ENCODE measurements around the gene SND1.
"Not testable (repeated sequence)": the region's sequence is repeated elsewhere in the genome, so short reads cannot be mapped to it uniquely, and the experiment has no call there.

The SND1 gene

GRCh38 chr7:127899411-127899810 lies 247.4 kb downstream of the SND1 start:
- Histone ChIP-seq H3K27me3 (ENCODE audit: insufficient read depth, low read length) (no peaks in the 10 kb centered on the region), H3K36me3 (ENCODE audit: insufficient read depth, low read length) (no peaks in the 10 kb centered on the region), H3K4me3 (ENCODE audit: low read length) (no peak overlapping the region), H2AFZ (ENCODE audit: low read depth, low read length) (no peak overlapping the region), H3K4me1 (ENCODE audit: insufficient read depth, low read length) (peaks cover 13% of the 10 kb centered on the region), H3K9me3 (ENCODE audit: low read length) (no peaks in the 10 kb centered on the region)

DNA sequence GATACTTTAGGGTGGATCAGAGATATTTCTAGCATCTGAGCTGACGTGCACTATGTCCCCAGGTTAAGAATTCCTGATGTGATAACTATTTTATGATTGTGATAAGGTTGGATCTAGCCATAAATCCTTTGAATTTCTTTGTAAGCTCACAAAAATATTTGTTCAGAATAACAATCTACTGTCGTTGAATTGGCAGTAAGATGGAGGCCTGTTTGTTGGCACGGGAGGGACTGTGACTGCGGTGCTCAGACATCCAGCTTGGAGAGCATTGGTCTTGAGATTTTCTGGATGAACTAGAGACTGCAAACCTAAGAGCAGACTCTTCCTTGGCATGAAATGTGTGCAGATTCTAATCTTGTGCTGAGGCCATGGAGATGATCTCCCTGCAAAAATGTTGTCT lies 248.1 kb downstream of the SND1 start:
- peaks cover 13% of the 10 kb centered on the region for H3K4me1 ChIP-seq (ENCODE audit: insufficient read depth, low read length)
- no peaks in the 10 kb centered on the region for H3K9me3 ChIP-seq (ENCODE audit: low read length)
- H3K27me3 ChIP-seq (ENCODE audit: insufficient read depth, low read length) = no peaks in the 10 kb centered on the region
- no peak overlapping the region for H2AFZ ChIP-seq (ENCODE audit: low read depth, low read length)
- H3K4me3 ChIP-seq (ENCODE audit: low read length) = no peak overlapping the region
- H3K36me3 ChIP-seq (ENCODE audit: insufficient read depth, low read length) = no peaks in the 10 kb centered on the region

DNA sequence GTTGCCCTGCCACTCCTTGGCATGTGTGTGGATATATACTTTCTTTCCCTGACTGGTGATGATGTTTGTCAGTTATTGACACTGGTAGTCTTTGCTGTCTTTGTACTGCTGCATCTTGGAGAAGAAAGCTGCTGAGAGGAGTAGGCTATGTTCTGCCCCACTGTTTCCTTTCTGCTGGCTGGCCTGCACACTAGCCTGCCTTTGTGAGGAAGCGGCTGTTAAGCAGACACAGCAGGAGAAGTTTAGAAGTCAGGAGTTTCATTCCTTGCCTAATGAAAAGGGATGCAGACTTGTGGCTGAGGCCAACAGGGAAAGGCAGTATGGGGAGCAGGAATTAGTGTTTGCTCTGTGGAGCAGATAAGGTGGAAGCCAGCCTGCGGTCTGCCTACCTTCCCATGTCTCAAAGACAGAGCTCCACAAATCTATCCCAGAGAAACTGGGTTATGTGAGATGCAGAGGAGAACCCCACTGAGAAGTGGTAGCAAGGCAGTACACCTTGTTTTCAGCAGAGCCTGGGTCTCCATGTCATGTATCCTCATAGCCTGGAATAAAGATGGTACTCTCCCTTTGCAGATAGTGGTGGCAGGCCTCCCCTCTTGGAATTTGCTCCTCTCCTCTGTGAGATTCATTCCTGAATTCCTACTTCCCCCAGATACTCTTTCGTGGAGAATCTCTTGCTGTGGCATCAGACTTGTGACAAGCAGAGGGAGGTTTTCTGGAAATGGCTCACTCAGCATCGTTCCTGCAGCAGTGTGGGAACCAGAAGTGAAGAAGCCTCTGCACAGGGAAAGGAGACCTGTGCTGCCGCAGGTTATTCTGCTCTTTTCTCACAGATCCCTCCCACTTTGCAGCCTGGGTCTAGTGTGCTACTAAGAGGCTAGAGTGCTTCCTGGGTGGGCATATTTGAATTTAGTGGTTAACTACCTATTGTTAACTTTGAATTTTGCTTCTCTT lies 249.0 kb downstream of the SND1 start:
- Histone ChIP-seq H3K27me3 (ENCODE audit: insufficient read depth, low read length) (no peaks in the 10 kb centered on the region), H3K36me3 (ENCODE audit: insufficient read depth, low read length) (peaks cover 4% of the 10 kb centered on the region), H3K9me3 (ENCODE audit: low read length) (no peaks in the 10 kb centered on the region), H3K4me1 (ENCODE audit: insufficient read depth, low read length) (peaks cover 13% of the 10 kb centered on the region), H2AFZ (ENCODE audit: low read depth, low read length) (no peak overlapping the region), H3K4me3 (ENCODE audit: low read length) (no peak overlapping the region)

GRCh38 chr7:127901895-127902703 lies 250.1 kb downstream of the SND1 start:
- Histone ChIP-seq H3K4me3 (ENCODE audit: low read length) (no peak overlapping the region), H3K4me1 (ENCODE audit: insufficient read depth, low read length) (peaks cover 13% of the 10 kb centered on the region), H3K27me3 (ENCODE audit: insufficient read depth, low read length) (no peaks in the 10 kb centered on the region), H2AFZ (ENCODE audit: low read depth, low read length) (no peak overlapping the region), H3K9me3 (ENCODE audit: low read length) (no peaks in the 10 kb centered on the region), H3K36me3 (ENCODE audit: insufficient read depth, low read length) (peaks cover 4% of the 10 kb centered on the region)

DNA sequence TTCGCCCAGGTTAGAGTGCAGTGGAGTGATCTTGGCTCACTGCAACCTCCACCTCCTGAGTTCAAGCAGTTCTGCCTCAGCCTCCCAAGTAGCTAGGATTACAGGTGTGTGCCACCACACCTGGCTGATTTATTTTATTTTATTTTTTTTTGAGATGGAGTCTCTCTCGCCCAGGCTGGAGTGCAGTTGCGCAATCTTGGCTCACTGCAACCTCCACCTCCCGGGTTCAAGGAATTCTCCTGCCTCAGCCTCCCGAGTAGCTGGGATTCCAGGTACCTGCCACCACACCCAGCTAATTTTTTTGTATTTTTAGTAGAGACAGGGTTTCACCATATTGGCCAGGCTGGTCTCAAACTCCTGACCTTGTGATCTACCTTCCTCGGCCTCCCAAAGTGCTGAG lies 250.8 kb downstream of the SND1 start:
- H3K27me3 ChIP-seq (ENCODE audit: insufficient read depth, low read length); H3K9me3 ChIP-seq (ENCODE audit: low read length); H2AFZ ChIP-seq (ENCODE audit: low read depth, low read length); H3K4me3 ChIP-seq (ENCODE audit: low read length); H3K36me3 ChIP-seq (ENCODE audit: insufficient read depth, low read length): not testable (repeated sequence)
- peaks cover 13% of the 10 kb centered on the region for H3K4me1 ChIP-seq (ENCODE audit: insufficient read depth, low read length)

DNA sequence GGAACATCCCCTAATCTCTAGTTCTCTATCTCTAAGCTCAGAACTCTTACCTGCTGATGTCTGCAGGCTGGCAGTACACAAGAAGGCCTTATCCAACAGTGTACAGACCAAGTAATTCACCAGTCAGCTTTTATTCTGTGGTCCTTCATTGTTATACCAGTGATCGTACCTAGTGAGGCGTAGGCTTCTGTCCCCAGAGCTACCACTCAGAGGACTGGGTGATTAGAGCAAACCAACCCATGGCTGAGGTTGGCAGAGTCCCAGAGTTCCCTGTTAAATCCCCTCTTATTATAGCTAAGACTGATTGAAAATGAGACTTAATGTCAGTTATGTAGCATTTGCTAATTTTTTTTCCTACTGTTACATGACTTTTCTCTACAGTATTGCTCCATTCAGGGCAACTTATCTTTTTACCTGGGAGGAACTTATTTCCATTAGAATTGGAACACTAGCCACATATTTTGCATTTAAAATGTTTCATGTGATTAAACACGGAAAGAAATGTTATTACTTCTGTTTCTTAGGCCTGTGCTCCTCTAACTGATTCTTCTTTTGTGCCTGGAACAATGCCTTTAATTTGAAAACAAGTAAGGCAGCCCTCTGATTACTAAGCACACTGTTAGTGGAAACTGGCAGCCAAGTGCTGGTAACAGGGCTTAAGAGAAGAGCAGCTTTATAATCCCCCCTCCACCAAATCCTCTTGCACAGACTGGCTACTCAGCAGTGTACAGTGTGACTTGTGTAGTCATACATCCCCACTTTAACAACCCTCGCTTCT lies 252.1 kb downstream of the SND1 start:
- no peak overlapping the region for H3K4me3 ChIP-seq (ENCODE audit: low read length)
- no peaks in the 10 kb centered on the region for H3K27me3 ChIP-seq (ENCODE audit: insufficient read depth, low read length)
- no peak overlapping the region for H2AFZ ChIP-seq (ENCODE audit: low read depth, low read length)
- no peaks in the 10 kb centered on the region for H3K9me3 ChIP-seq (ENCODE audit: low read length)
- H3K36me3 ChIP-seq (ENCODE audit: insufficient read depth, low read length) = peaks cover 4% of the 10 kb centered on the region
- peaks cover 13% of the 10 kb centered on the region for H3K4me1 ChIP-seq (ENCODE audit: insufficient read depth, low read length)

DNA sequence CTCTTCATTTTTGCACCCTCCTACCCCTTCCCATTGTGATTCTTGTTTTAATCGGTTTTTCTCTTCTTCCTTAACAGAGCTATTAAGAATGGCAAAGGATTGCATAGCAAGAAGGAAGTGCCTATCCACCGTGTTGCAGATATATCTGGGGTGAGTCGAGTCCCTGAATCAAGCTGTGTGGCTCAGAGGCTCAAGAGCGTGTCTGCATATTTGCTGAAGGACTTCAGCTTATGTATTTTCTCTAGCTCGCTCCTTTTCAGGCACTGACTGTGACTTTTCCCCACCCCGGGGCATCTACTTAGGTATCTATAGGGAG lies 252.6 kb downstream of the SND1 start:
- peaks cover 13% of the 10 kb centered on the region for H3K4me1 ChIP-seq (ENCODE audit: insufficient read depth, low read length)
- H3K27me3 ChIP-seq (ENCODE audit: insufficient read depth, low read length) = no peaks in the 10 kb centered on the region
- H3K4me3 ChIP-seq (ENCODE audit: low read length) = no peak overlapping the region
- H3K9me3 ChIP-seq (ENCODE audit: low read length) = no peaks in the 10 kb centered on the region
- H2AFZ ChIP-seq (ENCODE audit: low read depth, low read length) = no peak overlapping the region
- H3K36me3 ChIP-seq (ENCODE audit: insufficient read depth, low read length) = peaks cover 4% of the 10 kb centered on the region

- Histone ChIP-seq H3K4me3 (ENCODE audit: low read length) (no peak overlapping the region), H2AFZ (ENCODE audit: low read depth, low read length) (no peak overlapping the region), H3K4me1 (ENCODE audit: insufficient read depth, low read length) (peaks cover 13% of the 10 kb centered on the region), H3K36me3 (ENCODE audit: insufficient read depth, low read length) (peaks cover 4% of the 10 kb centered on the region), H3K27me3 (ENCODE audit: insufficient read depth, low read length) (no peaks in the 10 kb centered on the region), H3K9me3 (ENCODE audit: low read length) (no peaks in the 10 kb centered on the region)
Observed at GRCh38 chr7:127905021-127905420, 253.0 kb downstream of the SND1 start.

DNA sequence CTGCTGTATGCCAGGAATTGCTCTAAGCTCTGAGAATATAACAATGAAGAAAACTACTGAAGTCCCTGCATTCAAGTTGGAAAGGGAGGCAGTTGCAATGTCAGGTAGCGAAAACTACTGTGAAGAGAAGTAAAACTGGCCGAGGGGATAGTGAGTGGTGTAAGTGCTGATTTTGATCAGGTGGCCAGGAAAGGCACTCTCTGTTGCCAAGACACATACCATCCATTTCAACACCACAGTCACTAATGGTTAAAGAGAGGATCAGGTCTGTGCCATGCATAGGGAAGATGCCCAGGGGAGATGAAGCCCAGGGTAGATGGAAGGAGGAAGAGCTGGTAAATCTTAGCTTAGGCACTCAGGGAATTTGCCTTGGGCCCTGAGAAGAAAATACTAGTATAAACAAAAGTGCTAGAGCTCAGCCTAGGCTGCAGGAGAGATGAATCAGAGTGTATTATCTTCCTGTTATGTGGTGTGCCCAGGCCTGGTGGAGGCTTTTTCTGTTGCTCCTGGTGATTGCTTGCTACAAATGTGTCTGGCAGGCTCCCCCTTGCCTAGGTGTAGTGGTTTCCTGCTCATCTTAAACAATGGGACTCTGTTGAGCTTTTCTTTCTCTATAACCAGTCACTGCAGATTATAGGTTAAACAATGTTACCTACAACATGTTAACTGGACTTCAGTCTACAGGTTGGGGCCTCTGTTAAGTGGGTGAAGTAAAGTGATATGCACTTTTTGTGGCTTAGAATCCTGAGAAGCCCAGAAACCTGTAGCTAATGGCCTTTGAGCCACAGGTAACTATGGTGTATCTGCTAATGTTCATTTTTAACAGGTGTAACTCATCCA lies 253.7 kb downstream of the SND1 start:
- Histone ChIP-seq H3K9me3 (ENCODE audit: low read length) (no peaks in the 10 kb centered on the region), H2AFZ (ENCODE audit: low read depth, low read length) (no peak overlapping the region), H3K27me3 (ENCODE audit: insufficient read depth, low read length) (no peaks in the 10 kb centered on the region), H3K4me3 (ENCODE audit: low read length) (no peak overlapping the region), H3K36me3 (ENCODE audit: insufficient read depth, low read length) (peaks cover 4% of the 10 kb centered on the region), H3K4me1 (ENCODE audit: insufficient read depth, low read length) (peaks cover 7% of the 10 kb centered on the region)

GRCh38 chr7:127907110-127908040 lies 255.4 kb downstream of the SND1 start:
- H3K9me3 ChIP-seq (ENCODE audit: low read length) = no peaks in the 10 kb centered on the region
- H2AFZ ChIP-seq (ENCODE audit: low read depth, low read length) = no peak overlapping the region
- H3K4me1 ChIP-seq (ENCODE audit: insufficient read depth, low read length) = no peaks in the 10 kb centered on the region
- no peak overlapping the region for H3K4me3 ChIP-seq (ENCODE audit: low read length)
- H3K27me3 ChIP-seq (ENCODE audit: insufficient read depth, low read length) = no peaks in the 10 kb centered on the region
- peaks cover 4% of the 10 kb centered on the region for H3K36me3 ChIP-seq (ENCODE audit: insufficient read depth, low read length)

DNA sequence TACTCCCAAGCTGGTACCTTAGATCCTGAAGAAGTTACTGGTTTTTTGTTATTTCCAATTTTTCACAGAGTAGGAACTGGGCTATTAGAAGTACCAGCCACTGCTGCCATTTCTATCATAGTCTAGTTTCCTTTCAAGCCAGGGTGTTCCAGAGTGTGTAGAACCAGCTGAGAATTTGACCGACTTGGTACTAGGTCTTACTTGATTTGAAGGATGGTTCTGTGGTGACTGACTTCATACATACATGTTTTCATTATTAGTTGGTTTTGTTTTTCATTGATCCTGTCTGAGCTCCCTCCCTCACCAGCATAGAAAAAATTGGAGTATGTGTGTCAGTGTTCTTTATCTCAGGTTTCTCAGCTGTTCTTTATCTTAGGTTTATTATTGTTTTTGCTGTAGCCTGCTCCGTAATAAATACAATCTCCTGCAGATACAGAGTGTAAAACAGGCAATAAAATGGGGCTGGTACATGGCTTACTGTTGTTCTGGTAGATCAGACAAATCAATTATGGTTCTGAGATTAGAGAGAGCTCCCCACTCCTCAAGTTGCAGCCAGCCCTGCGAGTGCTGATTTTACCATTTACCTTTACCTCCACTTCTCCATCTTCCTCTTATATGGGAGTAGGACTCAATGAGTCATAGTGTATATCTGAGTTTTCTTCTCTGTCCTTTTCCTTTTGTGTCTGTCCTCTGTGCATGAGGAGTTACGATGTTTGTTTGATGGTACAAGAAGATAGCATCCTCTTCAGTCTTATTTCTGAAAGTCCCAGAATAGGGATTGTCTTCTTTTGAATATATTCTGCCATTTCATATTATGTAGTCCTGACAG lies 256.6 kb downstream of the SND1 start:
- Histone ChIP-seq H3K4me1 (ENCODE audit: insufficient read depth, low read length) (no peaks in the 10 kb centered on the region), H3K27me3 (ENCODE audit: insufficient read depth, low read length) (no peaks in the 10 kb centered on the region), H3K9me3 (ENCODE audit: low read length) (no peaks in the 10 kb centered on the region), H2AFZ (ENCODE audit: low read depth, low read length) (no peak overlapping the region), H3K4me3 (ENCODE audit: low read length) (no peak overlapping the region), H3K36me3 (ENCODE audit: insufficient read depth, low read length) (peaks cover 4% of the 10 kb centered on the region)

Measured in neuron (in vitro differentiated cells).